ENCODE measurements around the gene PHYHD1. TPM values are rescaled to one million over a fixed set of nuclear protein-coding genes. Genes with fewer than 3 reads are reported as not detected.
A peak's percentile ranks its signal among the peaks of the same experiment; 100 is the strongest.
"Not testable (repeated sequence)": the region's sequence is repeated elsewhere in the genome, so short reads cannot be mapped to it uniquely, and the experiment has no call there.

PHYHD1 gene
- total RNA-seq, 4 donors from 2014 or later: 3.7 to 34.0 (median 23.0) TPM

- peaks cover 0 to 68% (median 0%) of the 10 kb centered on the region in 3 donors for H3K36me3 ChIP-seq
- DNase-seq: no peak
These were observed 25.9 kb downstream of the PHYHD1 start for GRCh38 chr9:128946571-128947276.

GRCh38 chr9:128947277-128947526 is 26.4 kb downstream of the PHYHD1 start:
- TF ChIP-seq POLR2A (IDR thresholded peaks at IDR 0.05) (no peak), CTCF (IDR thresholded peaks at IDR 0.05) (no peak)
- no peaks in the 10 kb centered on the region for H3K27me3 ChIP-seq
- peaks cover 0 to 67% (median 0%) of the 10 kb centered on the region in 3 donors for H3K36me3 ChIP-seq
- no peaks in the 10 kb centered on the region for H3K9me3 ChIP-seq
- peak overlapping the region; percentile 75 to 98 (median 88) for H3K4me3 ChIP-seq
- no peak for DNase-seq
- H3K27ac ChIP-seq: peak overlapping the region; percentile 95 to 98 (median 97)
- 0% methylated on average over 1 of the region's 20 CpGs; no CpG with 5 or more reads in 1 of the 2 donors for WGBS, 2 donors
- intact Hi-C loops (cut with DNase I): no loop called here
- peaks cover 9 to 69% (median 32%) of the 10 kb centered on the region in 3 donors for H3K4me1 ChIP-seq

More at GRCh38 chr9:128946571-128947276, 25.9 kb downstream of the PHYHD1 start:
- Histone ChIP-seq H3K4me1 (peaks cover 9 to 74% (median 33%) of the 10 kb centered on the region in 3 donors), H3K9me3 (no peaks in the 10 kb centered on the region), H3K27ac (peak overlapping the region; percentile 95 to 98 (median 97)), H3K4me3 (peak overlapping the region; percentile 75 to 98 (median 88)), H3K27me3 (no peaks in the 10 kb centered on the region)
- intact Hi-C loops (cut with DNase I): no loop called here
- 14 to 23% methylated on average over 15 to 21 of the region's 30 CpGs for WGBS, 2 donors
- TF ChIP-seq POLR2A (IDR thresholded peaks at IDR 0.05): no peak
- no peak for TF ChIP-seq CTCF (IDR thresholded peaks at IDR 0.05)

- peak in 3 of 4 donors; percentile 87 to 93 (median 88) for TF ChIP-seq POLR2A (IDR thresholded peaks at IDR 0.05)
- peak in 1 of 6 experiments; percentile 33 for TF ChIP-seq CTCF (IDR thresholded peaks at IDR 0.05)
- Histone ChIP-seq H3K4me1 (peaks cover 9 to 64% (median 32%) of the 10 kb centered on the region in 3 donors), H3K9me3 (no peaks in the 10 kb centered on the region), H3K27ac (peak within 1 kb of the TSS; percentile 95 to 98 (median 97)), H3K36me3 (peaks cover 0 to 67% (median 0%) of the 10 kb centered on the region in 3 donors), H3K27me3 (no peaks in the 10 kb centered on the region), H3K4me3 (peak within 1 kb of the TSS; percentile 75 to 98 (median 88))
- intact Hi-C loops (cut with DNase I): no loop called here
- DNase-seq: peak; percentile 55
- WGBS, 2 donors: 0 to 1% methylated on average over 34 to 53 of the region's 86 CpGs
These were observed 26.9 kb downstream of the PHYHD1 start, which contains the start of the genes DOLK and NUP188 for GRCh38 chr9:128947527-128948301. DOLK (minus strand) TSS chr9:128947603; CDS start chr9:128947303, 300 bp downstream. NUP188 (plus strand) TSS chr9:128947699; CDS start chr9:128947720, 21 bp downstream.

GRCh38 chr9:128961403-128961802 is 40.6 kb downstream of the PHYHD1 start:
- WGBS, 2 donors: 93 to 96% methylated on average over 9 of the region's 9 CpGs
- H3K36me3 ChIP-seq: peaks cover 7 to 100% (median 40%) of the 10 kb centered on the region in 3 donors
- H3K27ac ChIP-seq; H3K4me1 ChIP-seq; DNase-seq; H3K27me3 ChIP-seq; H3K9me3 ChIP-seq; H3K4me3 ChIP-seq; intact Hi-C loops (cut with DNase I): not testable (repeated sequence)

GRCh38 chr9:128969491-128969890 is 48.7 kb downstream of the PHYHD1 start:
- no peaks in the 10 kb centered on the region for H3K27me3 ChIP-seq
- H3K36me3 ChIP-seq: peaks cover 0 to 100% (median 42%) of the 10 kb centered on the region in 3 donors
- intact Hi-C loops (cut with DNase I): no loop called here
- no peak for TF ChIP-seq POLR2A (IDR thresholded peaks at IDR 0.05)
- TF ChIP-seq CTCF (IDR thresholded peaks at IDR 0.05): no peak
- DNase-seq: no peak
- no peaks in the 10 kb centered on the region for H3K9me3 ChIP-seq
- H3K4me1 ChIP-seq: no peaks in the 10 kb centered on the region
- no peak overlapping the region for H3K27ac ChIP-seq
- H3K4me3 ChIP-seq: no peak overlapping the region
- 90 to 94% methylated on average over 5 of the region's 5 CpGs for WGBS, 2 donors
